Measurements from ENCODE around the gene NPY5R. TPM values are rescaled to one million over a fixed set of nuclear protein-coding genes. Genes with fewer than 3 reads are reported as not detected.

Gene NPY5R
- total RNA-seq, 1 donor from 2014 or later, result 1.3 TPM

DNA sequence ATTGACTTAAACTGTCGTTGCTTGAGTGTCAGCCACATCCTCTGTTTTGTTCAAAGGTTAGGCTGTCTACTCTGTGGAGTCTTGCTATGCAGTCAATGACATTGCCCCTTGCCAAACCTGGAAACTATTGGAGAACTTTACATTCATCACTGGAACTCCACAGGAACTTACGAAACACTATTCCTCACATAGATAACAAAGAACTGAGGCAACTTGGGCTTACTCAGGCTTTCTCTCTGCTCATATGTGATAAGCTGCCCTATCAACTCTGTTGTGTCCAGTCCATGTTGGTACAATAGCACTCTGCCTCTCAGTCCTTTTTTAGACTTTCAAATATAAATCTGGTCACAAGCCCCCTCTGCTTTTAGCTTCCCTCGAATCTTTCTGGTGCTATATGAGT is 9.4 kb downstream of the NPY5R start:
- Histone ChIP-seq H3K27ac (no peak overlapping the region), H3K9me3 (ENCODE audit: low read depth) (no peaks in the 10 kb centered on the region), H3K36me3 (no peaks in the 10 kb centered on the region)

DNA sequence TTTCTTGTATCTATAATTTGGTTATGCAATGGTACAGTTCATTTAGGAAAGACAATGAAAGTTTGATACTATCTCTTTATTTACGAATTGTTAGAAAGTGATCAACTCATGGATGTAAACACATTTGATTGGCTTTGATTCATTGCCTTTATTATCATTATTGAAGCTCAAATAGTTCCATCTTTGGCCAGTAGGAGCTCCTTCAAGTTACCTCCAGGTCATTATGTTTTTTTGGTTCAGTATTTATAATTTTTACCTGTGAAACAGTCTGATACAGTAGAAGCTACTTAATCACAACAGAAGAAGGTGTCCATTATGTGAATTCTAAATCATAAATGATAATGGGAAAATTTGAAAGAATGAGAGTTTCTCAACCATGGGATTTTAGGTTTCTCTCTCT is 12.4 kb downstream of the NPY5R start:
- Mint-ChIP-seq H3K27ac (no peak overlapping the region), H3K4me1 (no peaks in the 10 kb centered on the region), H3K4me3 (no peak overlapping the region), H3K9me3 (no peaks in the 10 kb centered on the region), H3K27me3 (ENCODE audit: insufficient read depth, low read depth) (no peaks in the 10 kb centered on the region), H3K36me3 (no peaks in the 10 kb centered on the region)
- TF ChIP-seq, protein P1, sequence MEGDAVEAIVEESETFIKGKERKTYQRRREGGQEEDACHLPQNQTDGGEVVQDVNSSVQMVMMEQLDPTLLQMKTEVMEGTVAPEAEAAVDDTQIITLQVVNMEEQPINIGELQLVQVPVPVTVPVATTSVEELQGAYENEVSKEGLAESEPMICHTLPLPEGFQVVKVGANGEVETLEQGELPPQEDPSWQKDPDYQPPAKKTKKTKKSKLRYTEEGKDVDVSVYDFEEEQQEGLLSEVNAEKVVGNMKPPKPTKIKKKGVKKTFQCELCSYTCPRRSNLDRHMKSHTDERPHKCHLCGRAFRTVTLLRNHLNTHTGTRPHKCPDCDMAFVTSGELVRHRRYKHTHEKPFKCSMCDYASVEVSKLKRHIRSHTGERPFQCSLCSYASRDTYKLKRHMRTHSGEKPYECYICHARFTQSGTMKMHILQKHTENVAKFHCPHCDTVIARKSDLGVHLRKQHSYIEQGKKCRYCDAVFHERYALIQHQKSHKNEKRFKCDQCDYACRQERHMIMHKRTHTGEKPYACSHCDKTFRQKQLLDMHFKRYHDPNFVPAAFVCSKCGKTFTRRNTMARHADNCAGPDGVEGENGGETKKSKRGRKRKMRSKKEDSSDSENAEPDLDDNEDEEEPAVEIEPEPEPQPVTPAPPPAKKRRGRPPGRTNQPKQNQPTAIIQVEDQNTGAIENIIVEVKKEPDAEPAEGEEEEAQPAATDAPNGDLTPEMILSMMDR (IDR thresholded peaks at IDR 0.05), result no peak
- TF ChIP-seq EZH2 (IDR thresholded peaks at IDR 0.05) (no peak), EZH2phosphoT487 (IDR thresholded peaks at IDR 0.05) (no peak)
- Histone ChIP-seq H3K4me1 (no peaks in the 10 kb centered on the region), H3K4me2 (no peak overlapping the region), H3K27me3 (no peaks in the 10 kb centered on the region), H3K79me2 (ENCODE audit: low read depth) (no peaks in the 10 kb centered on the region), H3F3A (ENCODE audit: low read depth) (no peaks in the 10 kb centered on the region), H3K9ac (no peak overlapping the region), H3K4me3 (no peak overlapping the region), H3K36me3 (no peaks in the 10 kb centered on the region), H2AFZ (replicated peaks) (no peak overlapping the region), H4K20me1 (ENCODE audit: low read depth) (no peaks in the 10 kb centered on the region), H3K27ac (no peak overlapping the region), H3K9me3 (ENCODE audit: low read depth) (no peaks in the 10 kb centered on the region)
- DNase-seq (ENCODE audit: low spot score), result no peak

More for the DNA sequence above, 9.4 kb downstream of the NPY5R start:
- H3K4me1 ChIP-seq, result no peaks in the 10 kb centered on the region
- H3K27me3 ChIP-seq, result no peaks in the 10 kb centered on the region
- H4K20me1 ChIP-seq (ENCODE audit: low read depth), result no peaks in the 10 kb centered on the region
- no peak overlapping the region for H2AFZ ChIP-seq (replicated peaks)
- H3K4me3 ChIP-seq, result no peak overlapping the region
- no peaks in the 10 kb centered on the region for H3K27me3 Mint-ChIP-seq (ENCODE audit: insufficient read depth, low read depth)
- no peaks in the 10 kb centered on the region for H3F3A ChIP-seq (ENCODE audit: low read depth)
- H3K36me3 Mint-ChIP-seq, result no peaks in the 10 kb centered on the region
- TF ChIP-seq EZH2 (IDR thresholded peaks at IDR 0.05) (no peak), EZH2phosphoT487 (IDR thresholded peaks at IDR 0.05) (no peak)
- TF ChIP-seq, protein P1 (IDR thresholded peaks at IDR 0.05), result no peak
- H3K4me1 Mint-ChIP-seq, result no peaks in the 10 kb centered on the region
- H3K4me3 Mint-ChIP-seq, result no peak overlapping the region
- no peak overlapping the region for H3K27ac Mint-ChIP-seq
- DNase-seq (ENCODE audit: low spot score), result no peak
- H3K4me2 ChIP-seq, result no peak overlapping the region
- H3K79me2 ChIP-seq (ENCODE audit: low read depth), result no peaks in the 10 kb centered on the region
- H3K9me3 Mint-ChIP-seq, result no peaks in the 10 kb centered on the region
- no peak overlapping the region for H3K9ac ChIP-seq

DNA sequence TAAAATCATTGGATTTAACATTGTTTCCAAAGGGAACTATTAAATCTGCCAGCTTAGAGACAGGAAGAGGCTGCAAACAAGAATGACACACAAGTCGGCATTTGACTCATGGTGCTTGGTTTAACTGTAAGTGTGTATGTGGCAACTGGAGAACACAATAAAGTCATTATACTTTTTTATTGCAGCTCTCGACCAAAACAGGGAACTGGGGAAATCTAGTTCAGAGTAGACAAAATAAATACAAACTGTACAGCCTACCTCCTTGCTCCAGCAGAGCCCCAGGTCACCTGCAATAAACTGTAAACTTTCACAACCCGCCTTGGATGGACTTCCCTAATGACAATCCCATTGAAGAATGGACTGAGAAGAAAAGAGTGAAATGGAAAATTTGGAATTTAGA is 24.0 kb downstream of the NPY5R start:
- H3K36me3 Mint-ChIP-seq, result no peaks in the 10 kb centered on the region
- H3K4me1 ChIP-seq, result no peaks in the 10 kb centered on the region
- no peak overlapping the region for H3K27ac ChIP-seq
- H3K9me3 ChIP-seq (ENCODE audit: low read depth), result no peaks in the 10 kb centered on the region
- H2AFZ ChIP-seq (replicated peaks), result no peak overlapping the region
- H3F3A ChIP-seq (ENCODE audit: low read depth), result no peaks in the 10 kb centered on the region
- H3K4me1 Mint-ChIP-seq, result no peaks in the 10 kb centered on the region
- no peak overlapping the region for H3K4me3 Mint-ChIP-seq
- H3K27ac Mint-ChIP-seq, result no peak overlapping the region
- DNase-seq (ENCODE audit: low spot score), result no peak
- no peaks in the 10 kb centered on the region for H3K27me3 ChIP-seq
- no peaks in the 10 kb centered on the region for H3K9me3 Mint-ChIP-seq
- H3K9ac ChIP-seq, result no peak overlapping the region
- H3K79me2 ChIP-seq (ENCODE audit: low read depth), result no peaks in the 10 kb centered on the region
- H3K27me3 Mint-ChIP-seq (ENCODE audit: insufficient read depth, low read depth), result peaks cover 6% of the 10 kb centered on the region
- no peak for TF ChIP-seq EZH2phosphoT487 (IDR thresholded peaks at IDR 0.05)
- TF ChIP-seq EZH2 (IDR thresholded peaks at IDR 0.05), result no peak
- TF ChIP-seq, protein P1 (IDR thresholded peaks at IDR 0.05), result no peak
- no peak overlapping the region for H3K4me3 ChIP-seq
- H3K4me2 ChIP-seq, result no peak overlapping the region
- no peaks in the 10 kb centered on the region for H3K36me3 ChIP-seq
- no peaks in the 10 kb centered on the region for H4K20me1 ChIP-seq (ENCODE audit: low read depth)

Measured in neural progenitor cell (in vitro differentiated cells).